ENCODE measurements around the gene A3GALT2.

DNA sequence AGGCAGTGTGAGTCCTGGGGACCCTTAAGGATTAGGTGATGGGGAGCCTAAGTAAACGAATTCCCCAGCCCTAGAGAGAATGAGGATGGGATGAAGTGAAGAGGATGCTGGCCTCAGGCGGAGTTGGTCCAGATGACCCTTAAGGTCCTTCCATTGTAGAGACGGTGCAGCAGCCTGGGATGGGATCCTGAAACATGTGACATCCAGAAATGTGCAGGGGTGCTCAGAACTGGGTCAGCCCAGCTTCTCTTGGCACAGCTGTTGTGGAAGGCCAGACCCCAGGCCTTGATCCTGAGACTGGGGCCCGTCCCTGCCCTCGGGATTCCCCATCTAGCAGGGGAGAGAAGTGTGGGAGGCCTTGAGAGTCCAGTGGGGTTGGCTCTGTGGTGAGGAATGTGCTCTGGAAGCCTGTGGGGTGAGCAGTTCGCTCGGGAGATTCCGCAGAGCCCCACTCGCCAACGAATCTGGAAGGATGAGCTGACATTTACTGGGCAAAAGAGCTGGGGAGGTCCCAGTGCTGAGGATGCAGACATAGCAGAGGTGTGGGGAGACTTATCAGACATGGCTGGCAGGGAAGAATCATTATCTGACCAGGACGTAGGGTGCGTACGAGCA, 28.1 kb downstream of the A3GALT2 start:
- TF ChIP-seq, protein P1, sequence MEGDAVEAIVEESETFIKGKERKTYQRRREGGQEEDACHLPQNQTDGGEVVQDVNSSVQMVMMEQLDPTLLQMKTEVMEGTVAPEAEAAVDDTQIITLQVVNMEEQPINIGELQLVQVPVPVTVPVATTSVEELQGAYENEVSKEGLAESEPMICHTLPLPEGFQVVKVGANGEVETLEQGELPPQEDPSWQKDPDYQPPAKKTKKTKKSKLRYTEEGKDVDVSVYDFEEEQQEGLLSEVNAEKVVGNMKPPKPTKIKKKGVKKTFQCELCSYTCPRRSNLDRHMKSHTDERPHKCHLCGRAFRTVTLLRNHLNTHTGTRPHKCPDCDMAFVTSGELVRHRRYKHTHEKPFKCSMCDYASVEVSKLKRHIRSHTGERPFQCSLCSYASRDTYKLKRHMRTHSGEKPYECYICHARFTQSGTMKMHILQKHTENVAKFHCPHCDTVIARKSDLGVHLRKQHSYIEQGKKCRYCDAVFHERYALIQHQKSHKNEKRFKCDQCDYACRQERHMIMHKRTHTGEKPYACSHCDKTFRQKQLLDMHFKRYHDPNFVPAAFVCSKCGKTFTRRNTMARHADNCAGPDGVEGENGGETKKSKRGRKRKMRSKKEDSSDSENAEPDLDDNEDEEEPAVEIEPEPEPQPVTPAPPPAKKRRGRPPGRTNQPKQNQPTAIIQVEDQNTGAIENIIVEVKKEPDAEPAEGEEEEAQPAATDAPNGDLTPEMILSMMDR (conservative IDR thresholded peaks at IDR 0.05 in 1 of 2, IDR thresholded peaks at IDR 0.05 in 1 of 2; ENCODE audit: extremely low read depth in 1 of 2, insufficient read depth in 1 of 2, low read depth in 1 of 2, low read length in 2 of 2), result no peak
- no peak for TF ChIP-seq EZH2 (IDR thresholded peaks at IDR 0.05; ENCODE audit: borderline replicate concordance, low read length)
